ENCODE results near the gene MRPS27.

GRCh38 chr5:72205431-72206009, 114.5 kb downstream of the MRPS27 start:
- TF ChIP-seq CTCF (IDR thresholded peaks at IDR 0.05; ENCODE audit: low read depth, low read length, poor library complexity, severe bottlenecking), result no peak
- no peak for TF ChIP-seq EZH2phosphoT487 (IDR thresholded peaks at IDR 0.05; ENCODE audit: borderline replicate concordance, low read length)

Data from DOHH2 (cell line).